Peyer's patch (tissue), 4 donors: Measurements from ENCODE around the gene ATP8B4.

Experiments used
- CTCF ChIP-seq, 6 experiments: fragments of 450-650 bp in 4 of 6; fragments of 200-600 bp in 2 of 6; sonication (generic) in 1 of 6; IDR thresholded peaks; one replicate each; pipeline ENCODE4 v1.5.1; 2017 to 2019; ENCODE audit warnings: antibody characterized with exemption in 6 of 6, mild to moderate bottlenecking in 3 of 6, moderate library complexity in 1 of 6
- POLR2A ChIP-seq, 2 donors: fragments of 450-650 bp; IDR thresholded peaks; one replicate each; pipeline ENCODE4 v1.5.1; 2017; ENCODE audit warnings: antibody characterized with exemption in 2 of 2, mild to moderate bottlenecking in 2 of 2, moderate library complexity in 2 of 2

- TF ChIP-seq CTCF (IDR thresholded peaks at IDR 0.05): no peak
- no peak for TF ChIP-seq POLR2A (IDR thresholded peaks at IDR 0.05)
These were observed 8.3 kb upstream of the ATP8B4 start for GRCh38 chr15:50127255-50127777.
